IPS-18a (cell line): ENCODE results near the gene GFAP.

Source experiments
- H3K27ac ChIP-seq: one replicate; pipeline ENCODE4 v1.5.1; 2013; ENCODE audit warnings: low read length
- H3K27me3 ChIP-seq: one replicate; pipeline ENCODE4 v1.6.1; 2013; ENCODE audit warnings: mild to moderate bottlenecking, low read length; ENCODE audit not compliant: control insufficient read depth, insufficient read depth
- H3K36me3 ChIP-seq: one replicate; pipeline ENCODE4 v1.6.1; 2013; ENCODE audit warnings: low read depth, low read length; ENCODE audit not compliant: control insufficient read depth
- H3K4me1 ChIP-seq: one replicate; pipeline ENCODE4 v1.6.1; 2013; ENCODE audit warnings: low read depth, low read length; ENCODE audit not compliant: control insufficient read depth
- H3K4me3 ChIP-seq: one replicate; pipeline ENCODE4 v1.5.1; 2013; ENCODE audit warnings: low read length
- H3K9ac ChIP-seq: one replicate; pipeline ENCODE4 v1.6.1; 2013; ENCODE audit warnings: mild to moderate bottlenecking, low read length, moderate library complexity
- H3K9me3 ChIP-seq: one replicate; pipeline ENCODE4 v1.6.1; 2013; ENCODE audit warnings: low read depth, low read length; ENCODE audit not compliant: control insufficient read depth

GFAP gene

DNA sequence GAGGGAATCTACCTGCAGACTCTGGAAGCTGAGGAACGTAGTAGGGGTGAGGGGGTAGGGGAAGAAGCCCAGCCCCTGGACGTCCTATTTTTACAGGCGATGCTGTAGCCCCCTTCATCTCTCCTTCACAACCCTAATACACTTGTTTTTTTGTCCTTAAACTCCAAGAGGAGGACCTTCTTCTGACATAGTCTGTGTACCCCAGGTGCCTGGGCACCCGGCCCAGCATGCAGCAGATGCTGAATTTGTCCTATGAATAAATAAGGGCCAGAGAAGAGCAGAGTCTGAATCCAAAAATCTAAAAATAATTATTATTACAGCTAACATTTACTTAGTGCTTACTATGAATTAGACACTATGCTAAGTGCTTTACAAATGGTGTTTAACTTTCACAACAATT lies 27.2 kb upstream of the GFAP start:
- H3K4me3 ChIP-seq, result no peak overlapping the region
- H3K9me3 ChIP-seq, result no peaks in the 10 kb centered on the region
- H3K36me3 ChIP-seq, result no peaks in the 10 kb centered on the region
- no peaks in the 10 kb centered on the region for H3K27me3 ChIP-seq
- no peak overlapping the region for H3K27ac ChIP-seq
- no peak overlapping the region for H3K9ac ChIP-seq
- H3K4me1 ChIP-seq, result no peaks in the 10 kb centered on the region

DNA sequence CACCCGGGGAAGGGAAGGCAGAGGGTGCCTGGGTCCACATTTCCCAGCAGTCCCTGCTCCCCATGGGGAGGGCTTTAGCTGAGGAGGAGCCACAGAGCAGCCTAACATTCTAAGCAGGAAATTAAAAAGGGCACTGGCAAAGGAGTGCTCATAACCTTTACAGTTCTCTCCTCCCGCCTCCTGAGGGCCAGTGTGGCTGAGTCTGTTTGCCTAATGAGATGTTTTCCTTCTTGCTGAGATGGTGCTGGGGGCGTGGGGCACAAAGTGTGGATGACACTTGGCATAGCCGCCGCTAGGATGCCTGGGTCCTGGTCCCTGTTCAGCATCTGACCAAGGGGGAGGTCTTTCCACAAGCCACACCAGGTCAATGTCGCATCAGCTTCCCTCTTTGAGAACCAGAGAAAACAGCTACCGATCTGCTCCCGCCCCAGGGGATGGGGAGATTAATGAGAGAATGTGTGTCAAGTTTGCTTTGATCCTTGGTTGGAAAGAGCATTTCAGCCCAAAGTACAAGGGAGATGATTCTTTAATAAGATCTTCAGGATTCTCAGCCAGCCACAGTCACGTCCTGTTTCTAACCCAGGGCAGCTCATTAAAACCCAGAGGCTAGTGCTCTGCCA lies 26.5 kb upstream of the GFAP start:
- Histone ChIP-seq H3K27ac (no peak overlapping the region), H3K9ac (no peak overlapping the region)

DNA sequence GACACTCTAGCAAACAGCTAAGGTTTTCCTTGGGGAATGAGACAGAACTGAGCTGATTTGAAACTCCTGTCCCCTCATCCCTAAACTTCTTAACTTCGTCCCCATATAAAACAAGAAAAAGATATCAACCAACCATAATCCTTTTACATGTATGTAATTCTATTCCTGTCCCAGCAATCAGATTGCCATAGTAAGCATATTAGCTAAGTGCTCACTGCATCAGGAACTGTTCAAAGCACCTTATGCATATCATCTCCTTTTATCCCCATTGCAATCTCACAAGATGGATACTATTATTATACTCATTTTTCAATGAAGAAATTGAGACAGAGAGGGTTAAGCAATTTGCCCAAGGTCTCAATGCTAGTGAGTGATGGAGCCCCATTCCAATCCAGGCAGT lies 25.5 kb upstream of the GFAP start:
- H3K9ac ChIP-seq, result no peak overlapping the region
- H3K27me3 ChIP-seq, result no peaks in the 10 kb centered on the region
- H3K4me1 ChIP-seq, result no peaks in the 10 kb centered on the region
- H3K4me3 ChIP-seq, result no peak overlapping the region
- H3K27ac ChIP-seq, result no peak overlapping the region
- H3K36me3 ChIP-seq, result peaks cover 10% of the 10 kb centered on the region
- H3K9me3 ChIP-seq, result no peaks in the 10 kb centered on the region

More for the DNA sequence above, 26.5 kb upstream of the GFAP start:
- Histone ChIP-seq H3K36me3 (peaks cover 5% of the 10 kb centered on the region), H3K27me3 (no peaks in the 10 kb centered on the region), H3K4me3 (no peak overlapping the region), H3K4me1 (no peaks in the 10 kb centered on the region), H3K9me3 (no peaks in the 10 kb centered on the region)

DNA sequence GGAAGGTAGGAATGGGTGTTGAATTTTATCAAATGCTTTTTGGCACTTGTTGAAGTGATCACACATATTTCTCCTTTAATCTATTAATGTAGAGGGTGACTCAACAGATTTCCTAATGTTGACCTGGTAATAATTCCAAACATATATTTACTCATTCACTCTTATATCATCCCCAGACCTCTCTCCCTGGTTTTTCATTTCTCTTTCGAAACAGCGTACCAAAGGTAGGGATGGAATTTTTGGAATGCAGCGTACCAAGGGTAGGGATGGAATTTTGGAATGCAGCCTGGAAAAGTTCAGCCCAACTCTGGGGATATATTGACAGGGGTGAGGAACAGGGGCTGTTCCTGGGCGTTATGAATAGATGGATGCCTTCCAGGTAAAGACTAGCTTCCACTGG lies 25.0 kb upstream of the GFAP start:
- H3K9me3 ChIP-seq, result no peaks in the 10 kb centered on the region
- no peaks in the 10 kb centered on the region for H3K4me1 ChIP-seq
- H3K4me3 ChIP-seq, result no peak overlapping the region
- H3K9ac ChIP-seq, result no peak overlapping the region
- no peaks in the 10 kb centered on the region for H3K27me3 ChIP-seq
- H3K36me3 ChIP-seq, result peaks cover 14% of the 10 kb centered on the region
- H3K27ac ChIP-seq, result no peak overlapping the region

DNA sequence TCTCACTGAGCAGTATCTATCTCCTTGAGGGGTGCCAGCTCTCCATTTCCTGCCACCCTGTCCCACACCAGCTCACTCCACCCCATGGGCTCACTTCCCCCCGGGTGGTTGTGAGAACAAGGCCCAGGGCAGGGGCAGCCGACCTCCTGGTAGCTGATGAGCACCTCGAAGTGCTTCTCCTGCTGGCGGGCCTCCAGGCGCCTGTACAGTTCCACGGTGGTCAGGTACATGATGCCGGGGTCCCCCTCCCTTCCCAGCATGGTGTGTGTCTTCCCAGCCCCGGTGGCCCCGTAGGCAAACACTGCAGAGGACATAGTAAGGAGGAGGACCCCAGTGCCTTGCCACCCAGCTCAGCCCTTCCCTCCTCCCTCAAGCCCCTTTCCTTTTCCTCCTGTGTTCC lies 19.8 kb upstream of the GFAP start:
- no peak overlapping the region for H3K27ac ChIP-seq
- no peaks in the 10 kb centered on the region for H3K27me3 ChIP-seq
- H3K4me1 ChIP-seq, result no peaks in the 10 kb centered on the region
- H3K4me3 ChIP-seq, result no peak overlapping the region
- H3K9ac ChIP-seq, result no peak overlapping the region
- peaks cover 60% of the 10 kb centered on the region for H3K36me3 ChIP-seq
- no peaks in the 10 kb centered on the region for H3K9me3 ChIP-seq

DNA sequence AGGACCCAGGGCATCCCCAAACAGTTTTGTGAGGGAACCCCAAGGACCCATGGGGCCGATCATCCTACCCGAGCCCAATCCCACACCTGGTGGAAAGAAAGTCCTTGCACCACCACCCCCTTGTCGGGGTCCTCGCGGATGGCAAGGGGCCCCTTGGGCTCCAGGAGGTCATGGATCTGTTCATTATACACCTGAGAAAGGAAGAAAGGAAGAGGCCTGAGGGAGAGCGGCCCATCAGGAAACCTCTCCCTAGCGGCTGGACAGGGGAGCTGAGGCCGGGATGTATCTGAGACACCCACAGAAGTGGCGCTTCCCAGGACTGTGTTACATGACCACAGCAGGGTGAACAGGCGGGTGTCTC lies 19.4 kb upstream of the GFAP start:
- H3K4me1 ChIP-seq, result no peaks in the 10 kb centered on the region
- no peak overlapping the region for H3K4me3 ChIP-seq
- H3K9me3 ChIP-seq, result no peaks in the 10 kb centered on the region
- peaks cover 62% of the 10 kb centered on the region for H3K36me3 ChIP-seq
- H3K27ac ChIP-seq, result no peak overlapping the region
- H3K9ac ChIP-seq, result no peak overlapping the region
- H3K27me3 ChIP-seq, result no peaks in the 10 kb centered on the region

DNA sequence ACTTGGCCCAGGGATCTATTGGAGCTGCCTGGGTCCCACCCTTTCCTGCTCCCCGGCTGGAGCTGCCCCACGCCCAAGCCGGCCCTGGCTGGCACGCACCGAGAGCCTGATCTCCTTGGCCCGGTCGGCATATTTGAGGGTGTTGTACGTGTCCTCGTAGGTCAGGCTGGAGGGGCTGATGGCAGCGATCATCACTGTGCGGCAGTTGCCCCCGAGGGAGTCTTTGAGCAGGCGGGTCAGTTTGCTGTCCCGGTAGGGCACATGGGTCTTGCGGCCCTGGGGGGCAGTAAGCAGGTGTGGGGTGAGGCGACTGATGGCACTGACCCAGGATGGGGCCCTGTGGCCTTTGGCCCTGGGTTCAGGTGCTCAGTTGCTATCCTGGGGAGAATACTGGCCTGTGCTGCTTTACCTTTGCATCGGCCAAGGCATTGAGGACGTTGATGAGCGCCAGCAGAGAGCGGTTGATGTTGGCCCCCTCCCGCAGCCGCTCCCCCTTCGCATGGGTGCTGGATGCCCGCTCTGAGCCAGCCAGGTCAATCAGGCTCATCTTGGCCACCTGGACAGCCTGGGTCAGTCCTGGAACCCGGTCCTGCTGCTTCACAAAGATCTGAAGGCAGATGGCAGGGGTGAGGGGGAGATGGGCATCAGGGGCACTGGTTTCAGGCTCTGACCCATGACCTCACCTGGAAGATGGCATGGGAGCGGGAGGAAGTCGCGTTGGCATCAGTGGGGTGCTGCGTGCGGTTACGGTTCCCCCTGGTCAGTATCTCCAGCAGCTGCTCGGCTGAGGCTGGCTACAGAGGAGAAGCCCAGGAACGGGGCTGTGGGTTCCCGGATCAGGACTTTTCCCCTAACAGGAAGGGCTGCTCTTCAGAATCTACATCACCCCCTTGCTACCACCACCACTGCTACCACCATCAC lies 18.8 kb upstream of the GFAP start:
- H3K27me3 ChIP-seq, result no peaks in the 10 kb centered on the region
- no peak overlapping the region for H3K9ac ChIP-seq
- peaks cover 69% of the 10 kb centered on the region for H3K36me3 ChIP-seq
- no peak overlapping the region for H3K27ac ChIP-seq
- H3K9me3 ChIP-seq, result no peaks in the 10 kb centered on the region
- H3K4me3 ChIP-seq, result no peak overlapping the region
- H3K4me1 ChIP-seq, result no peaks in the 10 kb centered on the region

DNA sequence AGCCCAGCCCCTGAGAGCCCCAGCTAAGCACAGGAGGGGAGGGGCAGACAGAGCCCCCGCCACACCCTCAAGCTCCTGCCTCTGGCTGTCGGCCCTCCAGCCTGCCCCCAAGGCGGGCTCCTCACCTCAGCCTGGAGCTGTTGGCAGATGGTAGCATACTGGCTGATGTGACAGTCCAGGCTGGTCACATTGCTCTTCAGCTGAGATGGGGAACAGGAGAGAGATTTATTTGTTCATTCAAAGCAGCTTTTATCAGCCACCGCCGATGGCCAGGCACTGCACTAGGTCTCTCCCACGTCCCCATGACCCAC lies 17.4 kb upstream of the GFAP start:
- no peaks in the 10 kb centered on the region for H3K4me1 ChIP-seq
- H3K4me3 ChIP-seq, result no peak overlapping the region
- peaks cover 82% of the 10 kb centered on the region for H3K36me3 ChIP-seq
- H3K27ac ChIP-seq, result no peak overlapping the region
- no peak overlapping the region for H3K9ac ChIP-seq
- no peaks in the 10 kb centered on the region for H3K27me3 ChIP-seq
- H3K9me3 ChIP-seq, result no peaks in the 10 kb centered on the region

DNA sequence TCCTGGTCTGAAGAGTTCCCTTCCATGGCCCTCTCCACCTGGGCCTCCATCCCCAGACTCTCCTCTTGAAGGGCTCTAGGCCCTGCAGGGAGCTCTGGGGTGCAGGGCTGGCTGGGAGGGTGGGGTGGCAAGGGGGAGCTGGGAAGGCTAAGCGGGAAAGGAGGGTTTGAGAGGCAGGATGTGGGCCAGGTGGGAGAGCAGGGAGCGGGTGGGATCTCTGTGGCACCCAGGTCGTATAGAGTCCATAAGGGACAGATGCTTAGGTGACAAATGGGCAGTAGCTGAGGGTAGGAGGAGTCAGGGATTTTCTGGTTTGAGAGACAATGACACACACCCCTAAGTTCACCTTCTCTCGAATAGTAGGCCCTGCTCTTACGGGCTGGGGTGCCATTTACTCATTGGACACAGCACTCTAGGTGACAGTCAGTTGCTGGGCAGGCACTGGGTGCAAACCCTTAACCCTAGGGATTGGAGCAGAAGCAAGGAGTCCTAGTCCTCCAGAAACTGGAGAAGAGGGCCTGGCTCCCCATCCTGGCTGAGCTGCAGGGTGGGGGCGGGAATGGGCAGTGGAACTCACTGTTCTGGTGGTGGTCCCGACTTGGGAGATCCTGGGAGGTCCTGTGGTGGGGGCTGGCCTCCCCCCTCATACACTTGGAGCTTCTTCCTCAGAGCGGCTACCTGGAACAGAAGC lies 16.9 kb upstream of the GFAP start:
- H3K36me3 ChIP-seq, result peaks cover 85% of the 10 kb centered on the region
- no peak overlapping the region for H3K9ac ChIP-seq
- no peaks in the 10 kb centered on the region for H3K4me1 ChIP-seq
- no peaks in the 10 kb centered on the region for H3K9me3 ChIP-seq
- H3K27ac ChIP-seq, result no peak overlapping the region
- no peak overlapping the region for H3K4me3 ChIP-seq
- no peaks in the 10 kb centered on the region for H3K27me3 ChIP-seq

DNA sequence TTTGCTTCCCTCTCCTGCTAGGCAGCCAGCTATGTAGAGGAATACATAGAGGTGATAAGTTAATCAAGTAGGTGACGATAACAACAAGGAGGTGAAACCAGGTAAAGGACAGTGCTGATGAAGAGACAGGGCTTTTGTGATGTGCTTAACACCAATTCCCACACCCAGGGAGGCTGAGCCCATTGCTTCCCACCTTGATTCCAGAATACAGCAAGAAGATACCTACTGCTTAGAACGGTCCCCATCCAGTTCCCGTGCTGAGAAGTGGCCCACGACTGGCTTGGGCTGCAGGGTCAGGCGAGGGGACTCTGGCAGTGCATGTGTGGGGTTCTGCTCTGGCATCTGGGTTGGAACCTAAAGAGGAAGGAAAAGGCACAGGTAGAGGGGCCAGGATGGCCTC lies 16.1 kb upstream of the GFAP start:
- Histone ChIP-seq H3K27ac (no peak overlapping the region), H3K9ac (no peak overlapping the region), H3K36me3 (peaks cover 88% of the 10 kb centered on the region), H3K4me1 (no peaks in the 10 kb centered on the region), H3K4me3 (no peak overlapping the region), H3K27me3 (no peaks in the 10 kb centered on the region), H3K9me3 (no peaks in the 10 kb centered on the region)

DNA sequence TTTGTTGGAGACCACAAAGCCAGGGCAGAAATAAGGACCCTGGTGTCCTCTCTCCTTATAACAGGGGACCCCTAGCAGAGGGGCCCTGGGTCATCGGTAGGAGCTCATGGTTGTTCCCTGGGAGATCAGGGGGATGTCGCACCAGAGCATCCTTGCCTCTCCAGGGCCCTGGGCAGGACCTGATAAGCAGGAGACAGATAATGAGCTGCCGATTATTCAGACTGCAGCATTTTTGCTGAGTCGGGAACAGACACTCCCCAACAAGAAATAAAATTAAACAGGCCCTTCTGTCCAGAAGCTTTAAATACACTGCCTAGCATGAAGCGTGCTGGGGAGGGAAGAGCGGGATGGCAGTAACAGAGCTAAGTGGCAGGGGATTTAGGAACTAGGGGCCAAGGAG lies 15.4 kb upstream of the GFAP start:
- H3K27ac ChIP-seq, result no peak overlapping the region
- H3K4me3 ChIP-seq, result no peak overlapping the region
- no peaks in the 10 kb centered on the region for H3K9me3 ChIP-seq
- H3K9ac ChIP-seq, result no peak overlapping the region
- no peaks in the 10 kb centered on the region for H3K27me3 ChIP-seq
- H3K36me3 ChIP-seq, result peaks cover 88% of the 10 kb centered on the region
- no peaks in the 10 kb centered on the region for H3K4me1 ChIP-seq
